Calu3 (cell line): Measurements from ENCODE around the gene PBX4. TPM values are rescaled to one million over a fixed set of nuclear protein-coding genes. Genes with fewer than 3 reads are reported as not detected.
A peak's percentile ranks its signal among the peaks of the same experiment; 100 is the strongest.

ENCODE experiments used
- BruUV-seq: library from RNA; stranded (reverse); fragments of 400-500 nt; replicated peaks from 2 replicates; lab custom pipeline; 2021; lab: Mats Ljungman, UMichigan
- CTCF ChIA-PET: fragments of 300-600 bp; sonication (Branson Sonifier 250); formaldehyde crosslinking; loops from one replicate; lab custom pipeline; 2022; ENCODE audit warnings: antibody characterized with exemption; lab: Charles Lee
- DNase-seq: peaks from one replicate; pipeline ENCODE4 v3.0.0; 2022
- H3K27ac Mint-ChIP-seq: one replicate; pipeline ENCODE4 v1.8.0; 2022; ENCODE audit warnings: mixed read lengths; ENCODE audit not compliant: unreplicated experiment
- H3K27me3 Mint-ChIP-seq: one replicate; pipeline ENCODE4 v1.8.0; 2022; ENCODE audit warnings: mixed read lengths; ENCODE audit not compliant: unreplicated experiment
- H3K36me3 Mint-ChIP-seq: one replicate; pipeline ENCODE4 v1.8.0; 2022; ENCODE audit warnings: mild to moderate bottlenecking, moderate library complexity, mixed read lengths; ENCODE audit not compliant: insufficient read depth, unreplicated experiment
- H3K4me1 Mint-ChIP-seq: one replicate; pipeline ENCODE4 v1.8.0; 2022; ENCODE audit warnings: mild to moderate bottlenecking, low read depth, mixed read lengths; ENCODE audit not compliant: unreplicated experiment
- H3K4me3 Mint-ChIP-seq: one replicate; pipeline ENCODE4 v1.8.0; 2022; ENCODE audit warnings: mild to moderate bottlenecking, low read depth, moderate library complexity, mixed read lengths; ENCODE audit not compliant: unreplicated experiment
- H3K9me3 Mint-ChIP-seq: one replicate; pipeline ENCODE4 v1.8.0; 2022; ENCODE audit warnings: low read depth, mixed read lengths; ENCODE audit not compliant: unreplicated experiment
- CTCF ChIP-seq: fragments of 200-600 bp; IDR thresholded peaks from one replicate; pipeline ENCODE4 v1.8.0; 2022; ENCODE audit warnings: antibody characterized with exemption; ENCODE audit not compliant: unreplicated experiment
- intact Hi-C: fragments of 100-400 bp; cut with micrococcal nuclease; formaldehyde crosslinking; loops from one replicate; pipeline ENCODE4 v1.10.0; 2022; ENCODE audit not compliant: unreplicated experiment
- total RNA-seq: library from RNA; stranded (reverse); gene quantifications from 2 replicates; pipeline ENCODE4 v1.2.3, GENCODE V29; 2022

PBX4 gene
- total RNA-seq, 1 experiment from 2014 or later: 6.0 TPM

- Mint-ChIP-seq H3K27me3 (no peaks in the 10 kb centered on the region), H3K4me1 (no peaks in the 10 kb centered on the region), H3K36me3 (peaks cover 24% of the 10 kb centered on the region), H3K9me3 (no peaks in the 10 kb centered on the region), H3K27ac (no peak overlapping the region), H3K4me3 (no peak overlapping the region)
- CTCF ChIA-PET: no interaction called here
- no TSS peak for BruUV-seq
- DNase-seq: no peak
- intact Hi-C loops: no loop called here
- no peak for TF ChIP-seq CTCF
These were observed 97.5 kb downstream of the PBX4 start for GRCh38 chr19:19520989-19521388.

GRCh38 chr19:19517235-19517619 lies 101.3 kb downstream of the PBX4 start:
- Mint-ChIP-seq H3K9me3 (no peaks in the 10 kb centered on the region), H3K4me1 (no peaks in the 10 kb centered on the region), H3K27me3 (no peaks in the 10 kb centered on the region), H3K27ac (no peak overlapping the region), H3K36me3 (peaks cover 28% of the 10 kb centered on the region), H3K4me3 (peak overlapping the region; percentile 79)
- TF ChIP-seq CTCF: no peak
- no peak for DNase-seq
- intact Hi-C loops: no loop called here
- BruUV-seq: TSS peak; percentile 66
- CTCF ChIA-PET: interaction anchor here (0.6 kb wide), 1 partner anchor 927 kb away, joined by 5 read pairs; no protein-coding TSS in a partner anchor

- no peaks in the 10 kb centered on the region for H3K9me3 Mint-ChIP-seq
- intact Hi-C loops: no loop called here
- no peaks in the 10 kb centered on the region for H3K27me3 Mint-ChIP-seq
- H3K4me1 Mint-ChIP-seq: no peaks in the 10 kb centered on the region
- peak within 1 kb of the TSS; percentile 61 for H3K27ac Mint-ChIP-seq
- TF ChIP-seq CTCF: no peak
- H3K4me3 Mint-ChIP-seq: peak within 1 kb of the TSS; percentile 79
- TSS peak; percentile 83 for BruUV-seq
- CTCF ChIA-PET: no interaction called here
- peaks cover 28% of the 10 kb centered on the region for H3K36me3 Mint-ChIP-seq
- peak; percentile 86 for DNase-seq
These were observed 102.6 kb downstream of the PBX4 start, which contains the start of gene NDUFA13 for GRCh38 chr19:19515642-19516519. Gene NDUFA13 (plus strand): TSS chr19:19516225. CDS start chr19:19516239, 14 bp downstream.

GRCh38 chr19:19514881-19515641 lies 103.4 kb downstream of the PBX4 start, which contains the start of gene TSSK6:
Gene TSSK6 (minus strand): TSS chr19:19515548. CDS start chr19:19515427, 121 bp downstream.
- H3K4me3 Mint-ChIP-seq: peak within 1 kb of the TSS; percentile 79
- CTCF ChIA-PET: no interaction called here
- peaks cover 30% of the 10 kb centered on the region for H3K36me3 Mint-ChIP-seq
- H3K9me3 Mint-ChIP-seq: no peaks in the 10 kb centered on the region
- no peak for DNase-seq
- no peaks in the 10 kb centered on the region for H3K27me3 Mint-ChIP-seq
- intact Hi-C loops: no loop called here
- no peaks in the 10 kb centered on the region for H3K4me1 Mint-ChIP-seq
- H3K27ac Mint-ChIP-seq: peak within 1 kb of the TSS; percentile 61
- TF ChIP-seq CTCF: no peak
- no TSS peak for BruUV-seq
